ENCODE results near the gene NGDN. TPM values are rescaled to one million over a fixed set of nuclear protein-coding genes. Genes with fewer than 3 reads are reported as not detected.

The NGDN gene
- total and polyA plus RNA-seq, 2 of the 8 experiments (the other 6 are each of a cell fraction or from before 2014, with no cell fraction given): 39.8 to 48.8 TPM

DNA sequence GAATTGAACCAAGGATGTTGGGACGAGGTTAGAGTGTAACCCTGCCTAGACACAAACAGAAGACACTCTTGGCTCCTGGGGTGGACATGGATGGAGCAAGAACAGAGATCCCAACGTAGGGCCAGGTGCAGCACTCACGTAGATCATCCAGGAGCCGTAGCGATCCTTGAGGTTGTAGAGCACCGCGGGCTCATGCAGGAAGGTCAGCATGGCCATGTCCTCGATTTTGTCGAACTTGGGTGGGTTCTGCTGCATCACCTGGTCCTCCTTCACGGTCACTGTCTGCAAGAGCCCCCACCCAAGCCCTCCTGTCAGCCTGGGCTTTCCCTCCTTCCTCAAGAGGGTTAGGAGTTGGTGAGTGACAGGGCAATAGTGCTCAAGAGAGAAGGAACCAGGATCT lies 36.6 kb upstream of the NGDN start:
- ChIA-PET POLR2A (ENCODE audit: partially characterized antibody) (no interaction called here), CTCF (ENCODE audit: partially characterized antibody) (interaction anchor here (0.7 to 1.2 kb wide), 3 partner anchors 17 to 53 kb away, joined by 3 to 4 read pairs (median 3); no protein-coding TSS in a partner anchor)
- no peak overlapping the region for H2BK12ac ChIP-seq (ENCODE audit: low read depth, low read length)
- no peaks in the 10 kb centered on the region for H3K23me2 ChIP-seq (ENCODE audit: low read depth, low read length)
- no peak overlapping the region for H2AK5ac ChIP-seq (ENCODE audit: low read depth, low read length)
- H3K79me1 ChIP-seq (ENCODE audit: low read depth, low read length): peaks cover 3% of the 10 kb centered on the region; the same call in 1 of the 2 replicates
- no peaks in the 10 kb centered on the region for H4K20me1 ChIP-seq (replicated peaks in 1 of 2; ENCODE audit: control insufficient read depth in 1 of 2, insufficient read depth in 2 of 2, low read length in 2 of 2)
- H4K5ac ChIP-seq (ENCODE audit: insufficient read length, low read depth, low read length): no peak overlapping the region
- no peak overlapping the region for H4K91ac ChIP-seq (replicated peaks; ENCODE audit: insufficient read length, low read length)
- no peak overlapping the region for H2BK5ac ChIP-seq (ENCODE audit: low read depth, low read length)
- no peak overlapping the region for H3K27ac ChIP-seq (ENCODE audit: low read depth, low read length)
- WGBS, 2 experiments (ENCODE audit: extremely low coverage in 1 of 2, insufficient coverage in 1 of 2, insufficient read length in 1 of 2, insufficient replicate concordance in 2 of 2, low coverage in 1 of 2, low lambda C conversion rate in 2 of 2, missing lambda C conversion rate in 1 of 2): 88% methylated on average over 10 of the region's 10 CpGs; no CpG with 5 or more reads in 1 of the 2 experiments
- no peak overlapping the region for H3K18ac ChIP-seq (ENCODE audit: extremely low read depth, low read length)
- H3K4ac ChIP-seq (replicated peaks; ENCODE audit: insufficient read length, low read depth, low read length): no peak overlapping the region
- FAIRE-seq: no peak
- no peaks in the 10 kb centered on the region for H3K36me3 ChIP-seq (ENCODE audit: control insufficient read depth in 2 of 4, insufficient read depth in 4 of 4, low read length in 3 of 4)
- no peaks in the 10 kb centered on the region; a peak in 1 of 7 replicates for H3K27me3 ChIP-seq (replicated peaks in 1 of 4; ENCODE audit: control insufficient read depth in 3 of 4, extremely low read depth in 1 of 4, insufficient read depth in 3 of 4, low read length in 3 of 4)
- H3K4me3 ChIP-seq (ENCODE audit: extremely low read depth in 1 of 4, insufficient read depth in 2 of 4, low read depth in 3 of 4, low read length in 4 of 4): no peak overlapping the region
- H3K4me2 ChIP-seq (ENCODE audit: insufficient read depth in 1 of 2, low read depth in 2 of 2, low read length in 2 of 2): no peak overlapping the region
- no peak overlapping the region for H2AFZ ChIP-seq (ENCODE audit: low read length)
- no peaks in the 10 kb centered on the region for H3K79me2 ChIP-seq (ENCODE audit: control insufficient read depth in 1 of 2, insufficient read depth in 2 of 2, low read length in 2 of 2)
- 0 out of 2 replicates have a peak overlapping the region, but pooled peaks have one; percentile 46 for H2BK15ac ChIP-seq (ENCODE audit: low read length)
- no peak overlapping the region for H2BK20ac ChIP-seq (ENCODE audit: low read length)
- H3K23ac ChIP-seq (ENCODE audit: insufficient read length): no peak overlapping the region
- TF ChIP-seq BACH1 (IDR thresholded peaks at IDR 0.05; ENCODE audit: low read length): no peak
- H4K8ac ChIP-seq (ENCODE audit: extremely low read depth, insufficient read depth, low read length): no peak overlapping the region
- DNase-seq (ENCODE audit: low read depth in 1 of 2, low spot score in 2 of 2): no peak
- no peaks in the 10 kb centered on the region; a peak in 1 of 4 replicates for H3K9me3 ChIP-seq (ENCODE audit: insufficient read depth in 2 of 2, low read depth in 1 of 2, low read length in 1 of 2)
- H3K9ac ChIP-seq (replicated peaks in 1 of 4; ENCODE audit: extremely low read depth in 1 of 4, low read depth in 3 of 4, low read length in 3 of 4): no peak overlapping the region
- H2BK120ac ChIP-seq (replicated peaks; ENCODE audit: low read depth, low read length): no peak overlapping the region
- H3K14ac ChIP-seq (ENCODE audit: insufficient read length): no peak overlapping the region
- H3K4me1 ChIP-seq (replicated peaks in 1 of 4; ENCODE audit: control insufficient read depth in 3 of 4, insufficient read depth in 4 of 4, low read length in 3 of 4): peaks cover 0 to 4% (median 0%) of the 10 kb centered on the region in 4 experiments; a peak in 1 of 7 replicates
- no peak overlapping the region for H3K56ac ChIP-seq (replicated peaks; ENCODE audit: insufficient read length, low read depth, low read length)
